Vagina (tissue), 2 donors: ENCODE measurements around the gene RAB3IP.

Experiments
- POLR2A ChIP-seq, 2 donors: fragments of 450-650 bp; IDR thresholded peaks; one replicate each; pipeline ENCODE4 v1.6.1; 2017; ENCODE audit warnings: antibody characterized with exemption in 2 of 2, mild to moderate bottlenecking in 2 of 2, moderate library complexity in 2 of 2
- TF ChIP-seq, protein P1 (sequence below), 3 experiments: fragments of 450-650 bp in 2 of 3; fragments of 200-600 bp in 1 of 3; sonication (generic) in 1 of 3; IDR thresholded peaks; one replicate each; pipeline ENCODE4 v1.5.1; 2017 to 2019; ENCODE audit warnings: antibody characterized with exemption in 3 of 3, mild to moderate bottlenecking in 2 of 3, moderate library complexity in 2 of 3

DNA sequence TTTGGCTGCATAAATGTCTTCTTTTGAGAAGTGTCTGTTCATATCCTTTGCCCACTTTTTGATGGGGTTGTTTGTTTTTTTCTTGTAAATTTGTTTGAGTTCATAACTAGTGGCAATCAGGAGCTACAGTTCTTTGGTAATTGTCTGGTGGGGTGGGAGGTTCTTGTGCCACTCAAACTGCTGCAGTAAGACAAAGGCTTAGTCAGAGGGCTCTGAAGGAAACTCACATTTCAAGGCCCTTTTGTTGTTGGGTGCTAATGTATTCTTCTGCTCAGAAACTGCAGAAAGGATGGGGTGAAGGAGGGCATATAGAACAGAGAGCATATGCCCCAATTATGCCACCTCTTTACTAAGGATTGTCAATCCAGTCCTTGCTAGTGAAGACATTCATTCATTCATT lies 108.3 kb downstream of the RAB3IP start:
- no peak for TF ChIP-seq POLR2A (IDR thresholded peaks at IDR 0.05)
- TF ChIP-seq, protein P1, sequence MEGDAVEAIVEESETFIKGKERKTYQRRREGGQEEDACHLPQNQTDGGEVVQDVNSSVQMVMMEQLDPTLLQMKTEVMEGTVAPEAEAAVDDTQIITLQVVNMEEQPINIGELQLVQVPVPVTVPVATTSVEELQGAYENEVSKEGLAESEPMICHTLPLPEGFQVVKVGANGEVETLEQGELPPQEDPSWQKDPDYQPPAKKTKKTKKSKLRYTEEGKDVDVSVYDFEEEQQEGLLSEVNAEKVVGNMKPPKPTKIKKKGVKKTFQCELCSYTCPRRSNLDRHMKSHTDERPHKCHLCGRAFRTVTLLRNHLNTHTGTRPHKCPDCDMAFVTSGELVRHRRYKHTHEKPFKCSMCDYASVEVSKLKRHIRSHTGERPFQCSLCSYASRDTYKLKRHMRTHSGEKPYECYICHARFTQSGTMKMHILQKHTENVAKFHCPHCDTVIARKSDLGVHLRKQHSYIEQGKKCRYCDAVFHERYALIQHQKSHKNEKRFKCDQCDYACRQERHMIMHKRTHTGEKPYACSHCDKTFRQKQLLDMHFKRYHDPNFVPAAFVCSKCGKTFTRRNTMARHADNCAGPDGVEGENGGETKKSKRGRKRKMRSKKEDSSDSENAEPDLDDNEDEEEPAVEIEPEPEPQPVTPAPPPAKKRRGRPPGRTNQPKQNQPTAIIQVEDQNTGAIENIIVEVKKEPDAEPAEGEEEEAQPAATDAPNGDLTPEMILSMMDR (IDR thresholded peaks at IDR 0.05): no peak
